AG04449 (cell line): ENCODE measurements around the gene MARS1.
A peak's percentile ranks its signal among the peaks of the same experiment; 100 is the strongest.

Experiments used
- CTCF ChIA-PET: fragments of 350-600 bp; formaldehyde crosslinking; extraction: SDS; loops from one replicate; lab custom pipeline; 2021; ENCODE audit warnings: antibody characterized with exemption; lab: Yijun Ruan, JAX
- POLR2A ChIA-PET: fragments of 400-600, 350-600 bp; formaldehyde crosslinking; extraction: SDS; loops from one replicate; lab custom pipeline; 2020; ENCODE audit warnings: antibody characterized with exemption, inconsistent platforms; lab: Yijun Ruan, JAX
- DNase-seq: peaks from one replicate; pipeline ENCODE4 v3.0.0-alpha.2; 2010; ENCODE audit warnings: low read depth, low spot score
- H3K4me3 ChIP-seq: 2 replicates; pipeline ENCODE4 v1.5.1; 2011; ENCODE audit warnings: low read depth, mild to moderate bottlenecking, control low read depth, low read length
- TF ChIP-seq, protein P1 (sequence below): IDR thresholded peaks from one replicate; pipeline ENCODE4 v1.5.1; 2011; ENCODE audit warnings: mild to moderate bottlenecking, moderate library complexity, low read length, control low read depth, inconsistent platforms; ENCODE audit not compliant: insufficient read depth; ENCODE audit errors: missing control alignments

Gene MARS1

DNA sequence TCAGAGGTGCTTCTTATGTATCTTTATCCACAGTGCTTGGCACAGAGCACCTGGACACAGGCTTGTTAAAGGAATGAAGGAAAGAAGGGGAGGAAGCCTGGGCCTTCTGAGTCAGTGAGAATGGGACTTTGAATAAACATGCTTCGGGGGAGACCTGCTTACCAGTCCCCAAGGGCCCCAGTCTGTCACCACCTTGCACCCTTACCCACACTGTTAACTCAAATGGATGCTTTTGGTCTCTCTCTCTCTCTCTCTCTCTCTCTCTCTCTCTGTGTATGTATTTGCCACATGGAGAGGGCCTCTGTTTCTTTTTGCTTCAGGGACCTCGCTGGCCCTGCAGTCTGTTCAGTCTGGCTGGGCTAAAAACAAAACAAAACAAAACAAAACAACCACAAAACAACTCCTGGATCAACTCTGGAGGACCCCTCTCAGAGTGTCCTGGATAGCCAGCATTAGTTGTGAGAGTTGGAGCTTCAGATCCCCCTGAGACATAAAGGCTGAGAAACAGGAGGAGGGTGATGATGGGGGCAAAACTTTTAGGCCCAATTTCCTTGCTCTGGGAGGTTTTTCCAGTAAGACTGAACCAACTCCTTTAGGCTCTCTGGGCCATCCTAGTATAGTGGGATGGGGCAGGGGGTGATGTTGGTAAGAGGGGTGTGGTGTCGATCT, 63.9 kb downstream of the MARS1 start:
- no peak overlapping the region; the same call in 1 of the 2 replicates for H3K4me3 ChIP-seq
- TF ChIP-seq, protein P1, sequence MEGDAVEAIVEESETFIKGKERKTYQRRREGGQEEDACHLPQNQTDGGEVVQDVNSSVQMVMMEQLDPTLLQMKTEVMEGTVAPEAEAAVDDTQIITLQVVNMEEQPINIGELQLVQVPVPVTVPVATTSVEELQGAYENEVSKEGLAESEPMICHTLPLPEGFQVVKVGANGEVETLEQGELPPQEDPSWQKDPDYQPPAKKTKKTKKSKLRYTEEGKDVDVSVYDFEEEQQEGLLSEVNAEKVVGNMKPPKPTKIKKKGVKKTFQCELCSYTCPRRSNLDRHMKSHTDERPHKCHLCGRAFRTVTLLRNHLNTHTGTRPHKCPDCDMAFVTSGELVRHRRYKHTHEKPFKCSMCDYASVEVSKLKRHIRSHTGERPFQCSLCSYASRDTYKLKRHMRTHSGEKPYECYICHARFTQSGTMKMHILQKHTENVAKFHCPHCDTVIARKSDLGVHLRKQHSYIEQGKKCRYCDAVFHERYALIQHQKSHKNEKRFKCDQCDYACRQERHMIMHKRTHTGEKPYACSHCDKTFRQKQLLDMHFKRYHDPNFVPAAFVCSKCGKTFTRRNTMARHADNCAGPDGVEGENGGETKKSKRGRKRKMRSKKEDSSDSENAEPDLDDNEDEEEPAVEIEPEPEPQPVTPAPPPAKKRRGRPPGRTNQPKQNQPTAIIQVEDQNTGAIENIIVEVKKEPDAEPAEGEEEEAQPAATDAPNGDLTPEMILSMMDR: no peak
- CTCF ChIA-PET: interaction anchor here (1.1 to 1.5 kb wide), 5 partner anchors 9 to 175 kb away, joined by 3 to 6 read pairs (median 5); partner anchors contain the start of gene B4GALNT1
- POLR2A ChIA-PET: no interaction called here
- DNase-seq: no peak

DNA sequence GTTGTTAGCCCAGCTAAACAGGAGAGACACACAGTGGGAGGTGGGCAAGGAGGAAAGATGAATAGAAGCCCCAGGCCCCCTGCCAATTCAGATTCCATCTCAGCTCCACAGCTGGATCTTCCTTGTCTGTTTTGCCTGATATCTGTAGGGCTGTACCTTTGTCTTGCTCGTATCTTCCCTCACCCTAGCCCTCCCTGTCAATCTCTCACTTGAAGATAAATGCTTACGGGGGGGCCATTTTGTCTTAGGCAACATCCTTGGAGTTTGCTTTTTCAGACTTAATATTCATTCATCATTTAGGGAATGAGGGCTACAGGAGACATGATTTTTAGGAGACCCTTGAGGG, 64.4 kb downstream of the MARS1 start:
- ChIA-PET CTCF (interaction anchor here (1.1 to 1.5 kb wide), 6 partner anchors 9 to 174 kb away, joined by 3 to 6 read pairs (median 4); partner anchors contain the start of gene B4GALNT1), POLR2A (no interaction called here)
- no peak overlapping the region; the same call in 1 of the 2 replicates for H3K4me3 ChIP-seq
- TF ChIP-seq, protein P1: no peak
- no peak for DNase-seq

DNA sequence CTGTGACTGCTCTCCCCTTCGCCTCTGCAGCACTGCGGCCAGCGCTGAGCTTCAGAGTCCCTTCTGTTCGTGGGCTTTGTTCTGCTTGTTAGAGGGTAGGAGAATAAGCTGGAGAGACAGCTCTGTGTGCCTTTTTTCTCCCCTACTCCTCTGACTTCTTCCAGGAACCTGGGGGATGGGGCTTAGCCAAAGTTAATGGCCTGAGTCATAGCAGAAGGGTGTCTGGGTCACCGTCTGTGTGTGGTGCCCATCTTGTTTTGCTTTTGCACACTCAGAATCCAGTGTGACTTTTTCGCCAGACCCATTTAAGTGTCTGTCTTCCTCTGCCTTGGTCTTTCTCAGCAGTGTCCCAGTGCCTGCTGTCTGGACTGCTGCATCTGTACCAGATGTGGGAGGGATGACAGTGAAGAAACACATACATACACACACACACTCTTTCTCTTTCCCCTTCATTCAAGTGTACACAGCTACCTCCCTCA, 65.0 kb downstream of the MARS1 start:
- ChIA-PET POLR2A (no interaction called here), CTCF (interaction anchor here (0.7 to 1.5 kb wide), 6 partner anchors 11 to 174 kb away, joined by 3 to 6 read pairs (median 3); partner anchors contain the start of gene B4GALNT1)
- peak overlapping the region; percentile 6; the same call in 1 of the 2 replicates for H3K4me3 ChIP-seq
- no peak for DNase-seq
- TF ChIP-seq, protein P1: no peak

DNA sequence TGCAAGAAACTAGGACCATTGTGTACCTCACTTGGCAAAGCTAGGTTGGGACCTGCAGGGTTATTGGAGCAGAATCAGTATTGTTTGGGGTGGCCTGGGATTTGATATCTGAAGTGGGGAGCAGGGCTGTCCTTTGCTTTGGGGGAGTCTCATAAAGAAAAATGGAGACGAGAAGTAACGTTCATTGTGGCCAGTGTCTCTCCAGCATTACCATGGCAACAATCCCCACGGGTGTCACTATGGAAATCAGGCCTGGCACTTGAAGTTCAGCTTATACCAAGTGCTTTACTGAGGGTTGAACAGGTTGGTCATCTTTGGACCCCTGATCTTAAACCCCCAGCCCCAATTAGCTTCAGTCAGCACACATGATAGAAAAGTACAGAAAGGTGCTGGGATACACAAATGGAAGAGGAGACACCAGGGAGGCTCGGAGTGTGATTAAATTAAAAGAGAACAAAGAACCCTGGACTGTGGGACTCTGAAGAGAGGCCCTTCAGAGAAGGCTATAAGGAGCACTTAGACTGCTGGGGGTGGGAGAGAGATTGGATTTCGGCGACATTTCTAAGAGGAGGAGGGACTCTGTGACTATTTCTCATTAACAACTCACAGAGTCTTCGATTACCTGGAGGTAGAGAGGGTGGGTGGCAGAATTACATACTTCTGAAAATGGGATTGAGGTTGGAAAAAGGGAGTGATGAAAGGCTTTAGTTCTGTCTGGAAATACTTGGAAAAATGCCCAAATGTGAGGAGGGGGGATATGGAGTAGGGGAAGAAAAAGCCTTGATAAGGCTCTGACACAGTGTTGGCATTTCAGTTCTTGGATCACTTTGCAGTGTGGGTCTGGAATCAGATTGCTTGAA, 65.7 kb downstream of the MARS1 start:
- no peak for DNase-seq
- no peak overlapping the region for H3K4me3 ChIP-seq
- ChIA-PET CTCF (interaction anchor here (0.7 to 1.5 kb wide), 6 partner anchors 10 to 183 kb away, joined by 3 to 6 read pairs (median 3); partner anchors contain the start of gene B4GALNT1), POLR2A (no interaction called here)
- TF ChIP-seq, protein P1: no peak

DNA sequence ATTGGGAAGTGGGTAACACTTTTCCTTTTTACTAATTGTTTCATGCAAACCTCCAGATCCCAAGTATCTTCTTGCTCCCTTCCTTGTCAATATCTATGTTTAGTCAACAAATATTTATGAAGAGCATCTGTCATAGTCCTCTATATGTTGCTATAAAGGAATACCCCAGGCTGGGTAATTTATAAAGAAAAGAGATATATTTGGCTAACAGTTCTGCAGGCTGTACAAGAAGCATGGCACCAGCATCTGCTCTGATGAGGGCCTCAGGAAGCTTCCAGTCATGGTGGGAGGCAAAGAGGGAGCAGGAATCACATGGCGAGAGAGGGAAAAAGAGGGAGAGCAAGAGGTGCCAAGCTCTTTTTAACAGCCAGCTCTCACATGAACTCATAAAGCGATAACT, 66.6 kb downstream of the MARS1 start:
- no peak for DNase-seq
- CTCF ChIA-PET: interaction anchor here (0.8 to 1.2 kb wide), 2 partner anchors 27 to 183 kb away, joined by 3 read pairs; no protein-coding TSS in a partner anchor
- no peak overlapping the region for H3K4me3 ChIP-seq
- POLR2A ChIA-PET: interaction anchor here (1.0 kb wide), 1 partner anchor 34 kb away, joined by 3 read pairs; the partner anchor contains the start of gene DDIT3
- TF ChIP-seq, protein P1: no peak

DNA sequence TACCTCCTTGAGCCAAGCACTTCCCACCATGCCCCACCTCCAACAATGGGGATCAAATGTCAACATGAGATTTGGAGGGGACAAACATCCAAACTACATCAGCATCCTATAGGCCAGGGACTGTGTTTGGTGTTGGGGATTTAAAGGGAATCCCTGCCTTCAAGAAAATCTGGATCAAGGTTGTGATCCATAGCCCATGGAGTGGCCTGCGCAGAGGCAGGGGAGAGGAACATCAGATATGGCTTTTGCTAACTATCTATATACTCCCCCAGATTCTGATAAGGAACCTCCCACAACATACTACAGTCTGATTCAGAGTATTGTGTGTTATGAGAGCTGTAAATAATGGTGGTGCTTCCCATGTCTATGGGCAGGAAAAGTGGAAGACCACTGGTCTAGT, 67.0 kb downstream of the MARS1 start:
- TF ChIP-seq, protein P1: no peak
- ChIA-PET POLR2A (interaction anchor here (1.0 kb wide), 1 partner anchor 35 kb away, joined by 3 read pairs; the partner anchor contains the start of gene DDIT3), CTCF (interaction anchor here (1.2 kb wide), 1 partner anchor 27 kb away, joined by 3 read pairs; no protein-coding TSS in a partner anchor)
- no peak for DNase-seq
- no peak overlapping the region for H3K4me3 ChIP-seq
